ENCODE data around the gene ABLIM2.

Gene ABLIM2

DNA sequence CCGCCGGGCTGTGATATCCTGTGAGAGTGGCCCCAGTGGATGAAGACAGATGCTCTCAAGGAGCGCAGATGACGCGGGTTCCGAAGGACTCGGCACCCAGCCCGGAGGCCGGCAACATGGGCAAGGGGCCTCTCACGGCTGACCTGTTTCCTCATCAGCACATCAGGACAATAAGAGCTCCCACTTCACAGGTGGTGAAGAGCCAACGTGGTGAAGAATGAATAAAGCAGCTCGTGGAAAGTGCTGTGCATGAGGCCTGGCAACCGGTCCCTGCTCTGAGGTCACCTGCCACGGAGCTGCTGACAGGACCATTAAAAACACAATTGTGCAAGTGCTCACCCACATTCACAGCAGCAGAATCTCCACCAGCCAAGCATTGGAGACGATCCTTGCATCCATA, 22.9 kb downstream of the ABLIM2 start:
- DNase-seq: no peak

GRCh38 chr4:8133897-8134563, 24.6 kb downstream of the ABLIM2 start:
- DNase-seq: no peak

DNA sequence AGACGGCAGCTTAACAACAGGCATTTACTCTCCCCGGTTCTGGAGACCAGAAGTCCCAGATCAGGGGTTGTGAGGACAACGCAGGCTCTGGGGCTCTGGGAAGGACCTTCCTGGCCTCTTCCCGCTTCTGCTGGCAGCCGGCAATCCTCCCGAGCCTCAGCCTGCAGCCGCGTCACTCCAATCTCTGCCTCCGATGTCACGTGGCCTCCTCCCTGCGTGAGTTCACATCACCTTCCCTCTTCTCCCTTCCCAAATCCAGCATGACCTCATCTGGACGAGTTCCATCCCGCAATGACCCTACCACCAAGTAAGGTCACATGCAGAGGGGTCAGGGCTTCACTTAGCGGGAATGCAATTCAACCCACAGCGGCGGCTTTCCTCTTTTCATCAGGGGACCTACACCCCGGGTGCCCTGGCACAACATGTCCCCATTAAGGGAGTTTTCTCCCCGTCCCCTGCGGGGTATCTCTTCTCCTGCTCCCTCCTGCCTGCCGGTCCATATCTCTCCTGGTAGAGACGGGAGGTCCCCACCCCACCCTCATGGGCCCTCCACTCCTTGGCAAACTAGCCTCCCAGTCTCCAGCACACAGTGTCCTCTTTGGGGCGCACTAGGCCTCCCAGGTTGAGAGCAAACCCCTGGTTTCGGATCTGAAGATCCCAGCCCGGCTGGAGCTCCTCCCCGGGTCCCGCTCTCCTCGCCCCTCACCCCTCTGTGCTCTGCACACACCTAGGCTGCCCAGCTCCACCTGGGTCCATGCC, 25.5 kb downstream of the ABLIM2 start:
- DNase-seq: no peak

DNA sequence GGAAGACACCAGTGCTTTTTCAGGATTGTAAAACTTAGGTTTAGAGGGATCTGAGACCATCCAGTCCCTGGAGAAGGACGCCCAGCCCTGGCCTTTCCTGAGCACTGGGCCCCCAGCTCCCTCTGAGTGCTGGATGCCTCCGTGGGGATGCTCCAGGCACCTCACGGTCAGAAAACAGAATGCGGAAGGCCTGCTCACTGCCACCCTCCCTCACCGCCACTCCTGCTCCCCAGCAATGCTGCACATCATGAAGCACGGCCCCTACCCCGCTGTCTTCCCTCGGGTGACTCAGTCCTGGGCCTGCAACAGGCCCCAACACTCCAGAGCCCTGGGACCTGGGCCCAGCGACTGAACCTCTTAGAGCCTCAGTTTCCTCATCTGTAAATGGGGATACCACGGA, 26.2 kb downstream of the ABLIM2 start:
- DNase-seq: no peak

DNA sequence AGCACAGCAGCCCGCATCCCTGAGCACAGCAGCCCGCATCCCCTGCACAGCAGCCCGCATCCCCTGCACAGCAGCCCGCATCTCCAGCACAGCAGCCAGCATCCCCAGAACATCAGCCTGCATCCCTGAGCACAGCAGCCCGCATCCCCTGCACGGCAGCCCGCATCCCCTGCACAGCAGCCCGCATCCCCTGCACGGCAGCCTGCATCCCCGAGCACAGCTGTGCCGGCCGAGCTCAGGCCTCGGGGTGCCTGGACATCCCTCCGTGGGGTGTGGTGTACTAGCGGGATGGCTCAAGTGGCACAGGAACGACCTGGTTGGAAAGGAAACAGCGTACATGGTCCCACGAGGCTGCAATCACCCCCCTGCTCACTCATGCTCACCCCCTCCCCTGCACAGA, 26.8 kb downstream of the ABLIM2 start:
- DNase-seq: no peak

DNA sequence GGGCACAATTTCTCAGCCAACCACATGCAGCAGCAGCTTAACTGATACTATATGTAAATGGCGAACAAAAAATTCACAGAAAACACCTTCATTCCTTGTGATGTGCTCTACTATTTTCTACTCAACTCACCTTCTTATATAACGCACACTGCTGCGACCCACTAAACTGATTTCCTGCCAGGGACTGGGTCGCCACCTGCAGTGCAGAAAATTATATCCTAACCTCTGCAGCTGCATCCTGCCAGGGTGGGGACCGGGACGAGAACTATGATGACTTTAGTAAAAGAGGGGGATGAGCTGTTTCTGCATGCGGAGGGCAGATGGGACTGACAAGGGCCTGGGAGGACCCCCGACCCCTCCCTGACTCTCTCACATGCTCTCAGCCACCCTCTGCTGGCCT, 27.4 kb downstream of the ABLIM2 start:
- no peak for DNase-seq

- DNase-seq: no peak
Observed at GRCh38 chr4:8130346-8131066, 28.1 kb downstream of the ABLIM2 start.

- DNase-seq: no peak
Observed at GRCh38 chr4:8129785-8130184, 28.8 kb downstream of the ABLIM2 start.

GRCh38 chr4:8129136-8129535, 29.5 kb downstream of the ABLIM2 start:
- DNase-seq: peak; percentile 26

DNA sequence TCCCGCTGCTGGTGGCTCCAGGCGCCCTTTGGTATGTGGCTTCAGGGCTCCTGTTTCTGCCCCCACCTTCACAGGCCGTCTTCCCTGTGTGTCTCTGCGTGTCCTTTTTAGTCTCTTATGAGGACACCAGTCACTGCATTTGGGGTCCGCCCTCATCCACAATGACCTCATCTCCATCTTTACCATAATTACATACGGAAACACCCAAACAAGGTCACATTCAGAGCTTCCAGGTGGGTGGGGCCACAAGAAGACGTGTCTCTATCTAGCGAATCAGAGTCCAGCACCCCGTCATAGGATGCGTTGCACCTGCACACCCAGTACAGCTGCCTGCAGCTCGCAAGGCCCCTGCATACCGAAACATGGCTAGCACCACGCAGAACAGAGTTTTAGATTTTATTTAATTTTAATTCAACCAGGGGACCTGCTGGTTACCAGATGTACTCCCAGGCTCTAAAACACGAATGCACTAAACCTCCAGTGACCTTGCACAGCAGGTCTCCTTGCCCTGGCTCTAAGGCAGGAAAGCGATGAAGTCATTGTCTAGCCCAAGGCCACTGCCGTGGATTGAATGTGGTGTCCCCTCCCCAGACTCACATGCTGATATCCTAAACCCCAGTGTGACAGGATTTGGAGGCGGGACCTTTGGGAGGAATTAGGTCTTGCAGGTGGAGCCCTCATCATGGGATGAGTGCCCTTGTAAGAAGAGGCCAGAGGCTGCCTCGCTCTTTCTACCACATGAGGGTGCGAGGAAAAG, 30.3 kb downstream of the ABLIM2 start:
- DNase-seq: no peak

DNA sequence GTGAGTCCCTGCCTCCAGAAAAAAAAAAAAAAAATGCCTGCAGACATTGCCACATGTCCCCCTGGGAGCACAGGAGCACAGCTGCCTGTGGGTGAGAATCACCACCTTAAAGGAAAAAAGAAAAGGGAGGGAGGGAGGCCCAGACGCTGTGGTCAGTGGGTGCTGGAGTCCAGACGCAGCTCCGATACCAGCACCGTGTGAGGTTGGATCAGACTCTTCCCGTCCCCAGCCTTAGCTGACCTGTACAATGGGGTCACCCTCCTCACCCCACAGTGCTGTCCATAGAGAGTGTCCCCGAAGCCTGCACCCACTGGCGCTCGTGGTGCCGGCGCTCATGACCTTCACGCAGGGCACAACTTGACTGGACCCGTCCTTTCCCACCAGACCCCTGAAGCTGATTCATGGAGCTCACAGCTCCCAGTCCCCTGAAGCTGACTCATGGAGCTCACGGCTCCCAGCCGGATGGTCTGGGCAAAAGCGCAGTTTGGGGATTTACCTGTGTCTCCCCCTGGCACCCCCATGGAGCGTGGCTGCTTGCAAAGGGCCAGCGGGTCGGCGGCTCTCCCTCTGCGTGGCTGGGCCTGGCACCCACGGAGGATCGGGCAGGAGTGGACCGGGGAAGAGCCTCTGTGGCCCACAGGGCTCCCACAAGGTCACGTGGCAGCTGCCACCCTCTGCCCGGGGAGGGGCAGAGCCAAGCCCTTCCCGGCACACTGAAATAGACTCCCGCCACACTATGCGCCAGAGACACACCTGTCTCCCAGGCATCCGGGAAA, 31.4 kb downstream of the ABLIM2 start:
- DNase-seq: no peak

DNA sequence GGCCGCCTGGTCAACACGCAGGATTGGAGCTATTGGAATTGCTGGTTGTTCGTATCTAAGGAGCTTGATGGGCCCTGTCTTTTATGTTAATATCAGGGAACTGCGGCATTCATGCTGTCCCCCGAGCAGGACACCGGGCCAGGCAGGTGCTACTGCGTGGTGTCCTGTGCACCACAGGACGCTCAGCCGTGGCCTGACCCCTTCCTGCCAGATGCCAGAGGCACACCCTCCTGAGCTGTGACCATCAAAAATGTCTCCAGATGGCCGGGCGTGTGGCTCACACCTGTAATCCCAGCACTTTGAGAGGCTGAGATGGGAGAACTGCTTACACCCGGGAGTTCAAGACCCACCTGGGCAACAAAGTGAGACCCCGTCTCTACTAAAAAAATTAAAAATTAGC, 32.1 kb downstream of the ABLIM2 start:
- DNase-seq: no peak

- DNase-seq: no peak
Observed at GRCh38 chr4:8125526-8126056, 33.0 kb downstream of the ABLIM2 start.

- DNase-seq: no peak
Observed at GRCh38 chr4:8123870-8124269, 34.7 kb downstream of the ABLIM2 start.

GRCh38 chr4:8123389-8123788, 35.2 kb downstream of the ABLIM2 start:
- DNase-seq: no peak

GRCh38 chr4:8122746-8123145, 35.9 kb downstream of the ABLIM2 start:
- DNase-seq: no peak

GRCh38 chr4:8121292-8122015, 37.2 kb downstream of the ABLIM2 start:
- no peak for DNase-seq

- DNase-seq: no peak
Observed at GRCh38 chr4:8120501-8120900, 38.1 kb downstream of the ABLIM2 start.

DNA sequence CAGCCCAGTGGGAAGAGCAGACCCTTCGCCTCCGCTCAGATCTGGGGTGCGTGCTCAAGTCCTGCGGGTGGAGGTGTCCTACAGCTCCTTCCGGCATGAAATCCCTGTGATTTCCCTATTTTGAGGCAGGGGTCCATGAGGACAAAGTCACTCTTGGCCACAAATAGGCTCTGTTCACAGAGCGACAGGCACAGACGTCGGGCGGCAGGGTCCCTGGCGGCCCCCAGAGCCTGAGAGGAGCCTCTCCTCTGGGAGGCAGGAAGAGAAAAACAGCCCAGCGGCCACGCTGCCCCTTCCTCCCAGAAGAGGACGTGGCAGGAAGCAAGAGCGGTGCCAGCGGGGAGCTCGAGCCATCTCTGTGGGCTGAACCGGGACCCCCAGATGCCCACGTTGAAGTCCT, 38.7 kb downstream of the ABLIM2 start:
- DNase-seq: no peak

- DNase-seq: no peak
Observed at GRCh38 chr4:8118531-8118930, 40.1 kb downstream of the ABLIM2 start.

DNA sequence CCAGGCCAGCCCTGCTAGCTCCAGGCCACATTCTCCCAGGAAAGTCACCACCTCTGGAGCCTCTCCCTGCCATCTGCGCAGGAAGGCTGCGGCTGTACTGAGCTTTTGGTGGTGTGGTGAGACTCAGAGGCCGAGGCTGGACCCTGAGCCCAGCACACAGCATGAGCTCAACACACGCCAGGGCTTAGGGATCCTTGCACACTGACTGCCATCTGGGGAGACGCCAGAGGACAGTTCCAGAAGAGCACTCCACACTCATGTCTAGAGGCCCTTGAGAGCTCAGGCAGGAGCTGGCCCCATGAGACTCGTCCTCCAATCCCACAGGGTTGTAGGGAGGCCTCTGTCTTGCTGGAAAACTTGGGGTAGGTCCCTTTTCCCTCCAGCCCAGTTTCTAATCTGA, 40.6 kb downstream of the ABLIM2 start:
- no peak for DNase-seq

GRCh38 chr4:8117278-8117682, 41.3 kb downstream of the ABLIM2 start:
- peak; percentile 79 for DNase-seq

Measured in stimulated activated CD8-positive, alpha-beta memory T cell treated with anti-CD3 and anti-CD28 coated beads, Interleukin-4, amount 100 ng/mL, for 48 hours (primary cell).